Activated B cell treated with CpG ODN at 0.5 μM for 24 hours (primary cell): ENCODE results near the gene TAPBP. TPM values are rescaled to one million over a fixed set of nuclear protein-coding genes. Genes with fewer than 3 reads are reported as not detected.
"Not testable (repeated sequence)": the region's sequence is repeated elsewhere in the genome, so short reads cannot be mapped to it uniquely, and the experiment has no call there.

Experiments
- ATAC-seq: fragments of 200-7000 bp; cut with Tn5 transposase; one replicate; pipeline ENCODE4 v1.10.0; 2021; ENCODE audit warnings: low read depth, mild to moderate bottlenecking, moderate library complexity
- CTCF ChIA-PET: fragments of 350-600 bp; sonication (Branson Sonifier 250); formaldehyde crosslinking; loops from one replicate; lab custom pipeline; 2021; ENCODE audit warnings: antibody characterized with exemption; lab: Charles Lee
- POLR2A ChIA-PET: fragments of 350-600 bp; sonication (Branson Sonifier 250); formaldehyde crosslinking; loops from one replicate; lab custom pipeline; 2021; ENCODE audit warnings: antibody characterized with exemption; lab: Charles Lee
- DNase-seq: peaks from one replicate; pipeline ENCODE4 v3.0.0; 2022
- H3K27ac Mint-ChIP-seq: one replicate; pipeline ENCODE4 v1.8.0; 2020; ENCODE audit warnings: mixed read lengths
- H3K27me3 Mint-ChIP-seq: one replicate; pipeline ENCODE4 v1.8.0; 2021; ENCODE audit warnings: mixed read lengths
- H3K36me3 Mint-ChIP-seq: one replicate; pipeline ENCODE4 v1.8.0; 2021; ENCODE audit warnings: low read depth, mixed read lengths
- H3K4me1 Mint-ChIP-seq: one replicate; pipeline ENCODE4 v1.8.0; 2021; ENCODE audit warnings: mixed read lengths
- H3K4me3 Mint-ChIP-seq: one replicate; pipeline ENCODE4 v1.8.0; 2020; ENCODE audit warnings: mild to moderate bottlenecking, mixed read lengths
- H3K9me3 Mint-ChIP-seq: one replicate; pipeline ENCODE4 v1.8.0; 2020; ENCODE audit warnings: mixed read lengths
- intact Hi-C: fragments of 100-400 bp; cut with micrococcal nuclease; formaldehyde crosslinking; loops from one replicate; pipeline ENCODE4 v1.15.1; 2024
- total RNA-seq: library from RNA; stranded (reverse); gene quantifications from 2 replicates; pipeline ENCODE4 v1.2.3, GENCODE V29; 2022
- TF ChIP-seq, protein P1 (sequence below): fragments of 200-600 bp; IDR thresholded peaks from one replicate; pipeline ENCODE4 v1.8.0; 2022; ENCODE audit warnings: antibody characterized with exemption, mild to moderate bottlenecking

TAPBP gene
- total RNA-seq = 319 and 350 TPM in 2 replicates

DNA sequence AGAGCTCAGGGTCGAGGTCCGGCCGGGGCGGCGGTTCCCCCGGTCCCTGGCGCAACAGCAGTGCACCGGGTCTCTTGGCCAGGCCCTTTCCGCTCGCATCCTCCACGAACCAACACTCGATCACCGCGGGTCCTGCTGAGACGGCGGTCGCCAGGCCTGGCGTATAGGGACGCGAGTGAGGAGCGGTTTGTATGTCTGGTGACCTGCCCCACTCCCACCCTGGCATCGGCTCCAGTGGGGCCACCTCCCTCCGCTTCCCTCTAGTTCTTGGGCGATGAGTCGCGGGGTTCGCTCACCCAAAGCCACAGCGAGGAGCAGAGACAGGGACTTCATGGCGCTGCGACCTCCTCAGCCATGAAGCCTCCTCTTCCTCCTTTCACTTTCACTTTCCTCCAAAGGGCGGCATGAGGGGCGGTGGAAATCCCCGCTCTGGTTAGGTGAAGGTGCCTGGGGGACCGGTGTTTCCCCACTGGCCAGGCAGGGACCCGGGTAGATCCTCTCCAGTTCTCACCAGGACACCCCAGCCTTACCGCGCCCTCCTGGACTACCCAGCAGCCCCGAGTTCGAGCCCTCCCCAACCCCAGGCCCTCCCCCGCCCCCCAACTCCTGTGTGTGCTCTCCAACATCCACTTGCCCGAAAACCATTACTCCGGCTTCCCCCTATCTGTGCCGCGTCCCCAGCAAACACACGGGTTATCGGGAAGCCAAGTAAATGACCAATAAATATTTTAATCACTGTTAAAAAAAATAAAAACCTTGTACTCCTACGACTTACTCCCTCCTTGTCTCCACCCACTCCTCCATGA lies at the start of gene TAPBP:
TSS of gene TAPBP (minus strand) at position 370 of the 806 bp plus-strand sequence. CDS start at position 333, 37 bp downstream.
- peaks cover 69% of the 10 kb centered on the region for H3K4me1 Mint-ChIP-seq
- DNase-seq (peak; percentile 78), ATAC-seq (peak; percentile 56)
- ChIA-PET CTCF (interaction anchor here (1.2 to 2.8 kb wide), 4 partner anchors 13 to 37 kb away, joined by 4 to 17 read pairs (median 10); partner anchors contain the start of genes B3GALT4 and RGL2), POLR2A (interaction anchor here (0.6 to 6.0 kb wide), 21 partner anchors 7 to 460 kb away, joined by 3 to 80 read pairs (median 4); partner anchors contain the start of genes B3GALT4, HLA-DPA1, PFDN6 and PSMB9)
- peak within 1 kb of the TSS; percentile 97 for H3K27ac Mint-ChIP-seq
- intact Hi-C loops = loop anchor here (1.0 to 5.0 kb wide), 10 partner anchors 9 to 372 kb away; partner anchors contain the start of genes B3GALT4, CUTA, HLA-DMB and KIFC1
- H3K27me3 Mint-ChIP-seq = no peaks in the 10 kb centered on the region
- peak within 1 kb of the TSS; percentile 99 for H3K4me3 Mint-ChIP-seq
- TF ChIP-seq, protein P1, sequence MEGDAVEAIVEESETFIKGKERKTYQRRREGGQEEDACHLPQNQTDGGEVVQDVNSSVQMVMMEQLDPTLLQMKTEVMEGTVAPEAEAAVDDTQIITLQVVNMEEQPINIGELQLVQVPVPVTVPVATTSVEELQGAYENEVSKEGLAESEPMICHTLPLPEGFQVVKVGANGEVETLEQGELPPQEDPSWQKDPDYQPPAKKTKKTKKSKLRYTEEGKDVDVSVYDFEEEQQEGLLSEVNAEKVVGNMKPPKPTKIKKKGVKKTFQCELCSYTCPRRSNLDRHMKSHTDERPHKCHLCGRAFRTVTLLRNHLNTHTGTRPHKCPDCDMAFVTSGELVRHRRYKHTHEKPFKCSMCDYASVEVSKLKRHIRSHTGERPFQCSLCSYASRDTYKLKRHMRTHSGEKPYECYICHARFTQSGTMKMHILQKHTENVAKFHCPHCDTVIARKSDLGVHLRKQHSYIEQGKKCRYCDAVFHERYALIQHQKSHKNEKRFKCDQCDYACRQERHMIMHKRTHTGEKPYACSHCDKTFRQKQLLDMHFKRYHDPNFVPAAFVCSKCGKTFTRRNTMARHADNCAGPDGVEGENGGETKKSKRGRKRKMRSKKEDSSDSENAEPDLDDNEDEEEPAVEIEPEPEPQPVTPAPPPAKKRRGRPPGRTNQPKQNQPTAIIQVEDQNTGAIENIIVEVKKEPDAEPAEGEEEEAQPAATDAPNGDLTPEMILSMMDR = no peak
- H3K36me3 Mint-ChIP-seq = peaks cover 62% of the 10 kb centered on the region
- no peaks in the 10 kb centered on the region for H3K9me3 Mint-ChIP-seq

DNA sequence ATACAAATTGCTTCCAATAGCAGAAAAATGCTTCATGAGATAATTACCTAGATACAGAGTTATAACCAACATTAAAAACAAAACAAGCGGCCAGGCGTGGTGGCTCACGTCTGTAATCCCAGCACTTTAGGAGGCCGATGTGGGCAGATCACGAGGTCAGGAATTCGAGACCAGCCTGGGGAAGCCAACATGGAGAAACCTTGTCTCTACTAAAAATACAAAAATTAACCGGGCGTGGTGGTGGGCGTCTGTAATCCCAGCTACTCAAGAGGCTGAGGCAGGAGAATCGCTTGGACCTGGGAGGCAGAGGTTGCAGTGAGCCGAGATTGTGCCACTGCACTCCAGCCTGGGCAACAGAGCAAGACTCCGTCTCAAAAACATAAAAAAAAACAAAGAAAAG lies 49.6 kb upstream of the TAPBP start:
- H3K4me1 Mint-ChIP-seq, H3K4me3 Mint-ChIP-seq, H3K27me3 Mint-ChIP-seq, H3K36me3 Mint-ChIP-seq, H3K9me3 Mint-ChIP-seq, H3K27ac Mint-ChIP-seq, intact Hi-C loops, ATAC-seq, DNase-seq, CTCF ChIA-PET: not testable (repeated sequence)
- POLR2A ChIA-PET = interaction anchor here (1.3 kb wide), 1 partner anchor 64 kb away, joined by 3 read pairs; no protein-coding TSS in a partner anchor

DNA sequence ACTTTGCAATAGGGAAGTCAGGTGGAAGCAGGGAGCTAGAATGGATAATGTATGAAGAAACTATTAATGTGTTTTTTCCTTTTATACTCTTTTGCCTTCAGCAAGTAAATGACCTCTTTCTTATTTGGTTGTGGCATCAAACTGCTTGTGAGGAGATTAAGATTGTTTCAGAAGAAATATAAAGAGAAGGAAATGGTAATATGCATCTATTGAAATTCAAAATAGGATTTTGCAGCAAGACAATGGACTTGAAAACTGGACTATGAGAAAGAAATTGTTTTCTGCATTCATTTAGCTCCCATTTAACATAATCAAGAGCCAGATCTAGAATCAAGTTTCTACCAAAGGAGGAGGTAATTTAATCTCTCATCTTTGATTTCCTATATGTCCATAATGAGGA lies 45.5 kb upstream of the TAPBP start:
- TF ChIP-seq, protein P1 = no peak
- POLR2A ChIA-PET = no interaction called here
- no peak for DNase-seq

DNA sequence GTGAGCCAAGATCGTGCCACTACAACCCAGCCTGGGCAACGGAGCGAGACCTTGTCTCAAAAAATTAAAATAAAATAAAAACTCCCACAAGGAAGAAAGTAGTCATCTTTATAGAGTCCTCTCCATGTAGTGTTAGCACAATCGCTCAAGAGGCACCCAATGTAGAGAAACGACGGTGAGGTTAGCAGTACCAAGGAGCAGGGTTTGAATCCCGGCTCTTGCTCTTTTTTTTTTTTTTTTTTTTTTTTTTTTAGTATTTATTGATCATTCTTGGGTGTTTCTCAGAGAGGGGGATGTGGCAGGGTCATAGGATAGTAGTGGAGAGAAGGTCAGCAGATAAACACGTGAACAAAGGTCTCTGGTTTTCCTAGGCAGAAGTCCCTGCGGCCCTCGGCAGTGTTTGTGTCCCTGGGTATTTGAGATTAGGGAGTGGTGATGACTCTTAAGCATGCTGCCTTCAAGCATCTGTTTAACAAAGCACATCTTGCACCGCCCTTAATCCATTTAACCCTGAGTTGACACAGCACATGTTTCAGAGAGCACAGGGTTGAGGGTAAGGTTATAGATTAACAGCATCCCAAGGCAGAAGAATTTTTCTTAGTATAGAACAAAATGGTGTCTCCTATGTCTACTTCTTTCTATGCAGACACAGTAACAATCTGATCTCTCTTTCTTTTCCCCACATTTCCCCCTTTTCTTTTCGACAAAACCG lies 43.4 kb upstream of the TAPBP start:
- DNase-seq, H3K4me3 Mint-ChIP-seq, H3K9me3 Mint-ChIP-seq, H3K36me3 Mint-ChIP-seq, H3K27ac Mint-ChIP-seq, ATAC-seq, H3K27me3 Mint-ChIP-seq, CTCF ChIA-PET, H3K4me1 Mint-ChIP-seq, POLR2A ChIA-PET, intact Hi-C loops: not testable (repeated sequence)

More for the DNA sequence above, 45.5 kb upstream of the TAPBP start:
- no peak overlapping the region for H3K27ac Mint-ChIP-seq
- no peaks in the 10 kb centered on the region for H3K36me3 Mint-ChIP-seq
- H3K4me3 Mint-ChIP-seq = no peak overlapping the region
- no peaks in the 10 kb centered on the region for H3K9me3 Mint-ChIP-seq
- peaks cover 2% of the 10 kb centered on the region for H3K27me3 Mint-ChIP-seq
- no peak for ATAC-seq
- no peaks in the 10 kb centered on the region for H3K4me1 Mint-ChIP-seq
- CTCF ChIA-PET = no interaction called here
- intact Hi-C loops = no loop called here

DNA sequence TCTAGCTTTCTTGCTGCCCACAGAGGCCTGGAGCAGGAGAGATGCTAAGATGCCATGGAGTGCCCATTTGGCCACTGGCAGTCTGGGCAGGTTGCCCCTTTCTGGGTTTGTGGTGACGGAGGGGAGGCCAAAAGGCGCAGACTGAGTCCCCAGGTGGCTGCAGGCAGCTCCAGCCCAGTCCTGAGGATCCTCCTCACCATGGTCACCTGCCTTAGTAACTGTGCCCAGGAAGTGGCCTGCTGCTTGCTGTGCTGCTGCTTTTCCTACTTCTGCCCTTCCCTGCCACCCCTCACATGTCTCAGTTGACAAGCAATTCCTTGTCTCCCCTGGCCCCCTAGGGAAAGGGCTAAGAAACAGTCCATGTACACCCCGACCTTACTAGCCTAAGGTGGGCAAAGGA lies 42.4 kb upstream of the TAPBP start:
- ATAC-seq = no peak
- H3K4me1 Mint-ChIP-seq = peaks cover 3% of the 10 kb centered on the region
- H3K36me3 Mint-ChIP-seq = no peaks in the 10 kb centered on the region
- TF ChIP-seq, protein P1 = no peak
- H3K4me3 Mint-ChIP-seq = no peak overlapping the region
- POLR2A ChIA-PET = no interaction called here
- CTCF ChIA-PET = no interaction called here
- peaks cover 2% of the 10 kb centered on the region for H3K27me3 Mint-ChIP-seq
- intact Hi-C loops = no loop called here
- H3K9me3 Mint-ChIP-seq = no peaks in the 10 kb centered on the region
- DNase-seq = no peak
- H3K27ac Mint-ChIP-seq = no peak overlapping the region

DNA sequence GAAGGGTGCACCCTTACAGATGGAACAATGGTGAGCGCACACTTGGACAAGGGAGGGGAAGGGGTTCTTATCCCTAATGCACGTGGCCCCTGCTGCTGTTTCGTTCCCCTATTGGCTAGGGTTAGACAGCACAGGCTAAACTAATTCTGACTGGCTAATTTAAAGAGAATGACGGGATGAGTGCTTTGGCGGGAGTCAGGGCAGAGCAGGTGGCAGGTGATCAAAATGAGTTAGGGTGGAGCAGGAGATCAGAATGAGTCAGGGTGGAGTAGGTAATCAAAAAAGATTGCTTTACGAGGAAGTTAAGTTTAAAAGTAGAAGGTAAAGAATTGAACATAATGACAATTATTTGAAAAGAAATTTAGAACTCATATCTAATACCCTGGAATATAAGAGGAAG lies 42.0 kb upstream of the TAPBP start:
- POLR2A ChIA-PET = interaction anchor here (0.6 to 0.8 kb wide), 2 partner anchors 9 to 43 kb away, joined by 3 read pairs; no protein-coding TSS in a partner anchor
- H3K4me3 Mint-ChIP-seq, H3K9me3 Mint-ChIP-seq, H3K36me3 Mint-ChIP-seq, DNase-seq, H3K27ac Mint-ChIP-seq, H3K4me1 Mint-ChIP-seq, ATAC-seq, CTCF ChIA-PET, H3K27me3 Mint-ChIP-seq, intact Hi-C loops: not testable (repeated sequence)
